PC-9 (cell line): ENCODE measurements around the gene TUBGCP4. TPM values are rescaled to one million over a fixed set of nuclear protein-coding genes. Genes with fewer than 3 reads are reported as not detected.

ENCODE experiments used
- BruUV-seq: library from RNA; stranded (reverse); fragments of 400-500 nt; replicated peaks from 2 replicates; lab custom pipeline; 2021; lab: Mats Ljungman, UMichigan
- CTCF ChIA-PET: fragments of 300-600 bp; sonication (Branson Sonifier 250); formaldehyde crosslinking; loops from one replicate; lab custom pipeline; 2022; ENCODE audit warnings: antibody characterized with exemption; lab: Charles Lee
- POLR2A ChIA-PET: fragments of 300-600 bp; sonication (Branson Sonifier 250); formaldehyde crosslinking; loops from one replicate; lab custom pipeline; 2022; ENCODE audit warnings: antibody characterized with exemption; ENCODE audit not compliant: unreplicated experiment; lab: Charles Lee
- DNase-seq, 2 experiments: peaks; one replicate each; pipeline versions ENCODE4 v3.0.0 to v3.0.0-alpha.2; 2015 to 2022; ENCODE audit warnings: mixed read lengths in 1 of 2
- H2AFZ ChIP-seq: fragments of 200-600 bp; sonication (generic); 2 replicates; pipeline ENCODE4 v1.8.1; 2017; ENCODE audit warnings: antibody characterized with exemption
- H3F3A ChIP-seq: fragments of 200-600 bp; sonication (generic); 2 replicates; pipeline ENCODE4 v1.8.1; 2017; ENCODE audit warnings: antibody characterized with exemption, mild to moderate bottlenecking, low read depth; ENCODE audit not compliant: insufficient read depth
- H3K27ac ChIP-seq: fragments of 200-600 bp; sonication (generic); 2 replicates; pipeline ENCODE4 v1.6.1; 2016; ENCODE audit warnings: mixed run types
- H3K27me3 ChIP-seq: fragments of 200-600 bp; sonication (generic); 2 replicates; pipeline ENCODE4 v1.6.1; 2016; ENCODE audit warnings: low read depth, mixed run types; ENCODE audit not compliant: insufficient read depth
- H3K36me3 ChIP-seq: fragments of 200-600 bp; sonication (generic); 2 replicates; pipeline ENCODE4 v1.6.1; 2016; ENCODE audit warnings: low read depth, mixed run types
- H3K4me1 ChIP-seq: fragments of 200-600 bp; sonication (generic); replicated peaks from 2 replicates; pipeline ENCODE4 v1.6.1; 2016; ENCODE audit warnings: mixed run types; ENCODE audit not compliant: insufficient read depth
- H3K4me2 ChIP-seq: fragments of 200-600 bp; sonication (generic); 2 replicates; pipeline ENCODE4 v1.6.1; 2017; ENCODE audit warnings: mixed run types
- H3K4me3 ChIP-seq: fragments of 200-600 bp; sonication (generic); 2 replicates; pipeline ENCODE4 v1.6.1; 2016; ENCODE audit warnings: mixed run types
- H3K79me2 ChIP-seq: fragments of 200-600 bp; sonication (generic); 2 replicates; pipeline ENCODE4 v1.6.1; 2017; ENCODE audit warnings: low read depth, mixed run types
- H3K9me2 ChIP-seq: fragments of 200-600 bp; sonication (generic); 2 replicates; pipeline ENCODE4 v1.8.1; 2017; ENCODE audit warnings: mild to moderate bottlenecking; ENCODE audit not compliant: insufficient read depth
- H3K9me3 ChIP-seq: fragments of 200-600 bp; sonication (generic); 2 replicates; pipeline ENCODE4 v1.8.1; 2016; ENCODE audit warnings: low read depth; ENCODE audit not compliant: insufficient read depth
- H4K20me1 ChIP-seq: fragments of 200-600 bp; sonication (generic); 2 replicates; pipeline ENCODE4 v1.8.1; 2017; ENCODE audit not compliant: insufficient read depth
- EZH2 ChIP-seq: fragments of 200-600 bp; sonication (generic); IDR thresholded peaks from 2 replicates; pipeline ENCODE4 v1.8.0; 2017; ENCODE audit warnings: antibody characterized with exemption, low read depth
- intact Hi-C: fragments of 100-400 bp; cut with micrococcal nuclease; formaldehyde crosslinking; loops from one replicate; pipeline ENCODE4 v1.10.0; 2022; ENCODE audit not compliant: unreplicated experiment
- total RNA-seq: library from RNA; stranded (reverse); gene quantifications from 2 replicates; pipeline ENCODE4 v1.2.3, GENCODE V29; 2021
- TF ChIP-seq, protein P1 (sequence below): fragments of 200-600 bp; sonication (generic); conservative IDR thresholded peaks from 2 replicates; pipeline ENCODE4 v1.6.1; 2017; ENCODE audit warnings: mixed run types, antibody characterized with exemption, mild to moderate bottlenecking, moderate library complexity

TUBGCP4 gene
- total RNA-seq, 1 experiment from 2014 or later, result 30.8 TPM

- no TSS peak for BruUV-seq
- Histone ChIP-seq H4K20me1 (no peaks in the 10 kb centered on the region), H3K9me2 (no peaks in the 10 kb centered on the region), H3K4me1 (no peaks in the 10 kb centered on the region), H3K4me2 (no peak overlapping the region), H3F3A (no peaks in the 10 kb centered on the region), H3K4me3 (no peak overlapping the region), H3K79me2 (no peaks in the 10 kb centered on the region), H2AFZ (no peak overlapping the region), H3K27ac (no peak overlapping the region), H3K36me3 (peaks cover 11% of the 10 kb centered on the region), H3K27me3 (no peaks in the 10 kb centered on the region), H3K9me3 (no peaks in the 10 kb centered on the region)
- TF ChIP-seq, protein P1, sequence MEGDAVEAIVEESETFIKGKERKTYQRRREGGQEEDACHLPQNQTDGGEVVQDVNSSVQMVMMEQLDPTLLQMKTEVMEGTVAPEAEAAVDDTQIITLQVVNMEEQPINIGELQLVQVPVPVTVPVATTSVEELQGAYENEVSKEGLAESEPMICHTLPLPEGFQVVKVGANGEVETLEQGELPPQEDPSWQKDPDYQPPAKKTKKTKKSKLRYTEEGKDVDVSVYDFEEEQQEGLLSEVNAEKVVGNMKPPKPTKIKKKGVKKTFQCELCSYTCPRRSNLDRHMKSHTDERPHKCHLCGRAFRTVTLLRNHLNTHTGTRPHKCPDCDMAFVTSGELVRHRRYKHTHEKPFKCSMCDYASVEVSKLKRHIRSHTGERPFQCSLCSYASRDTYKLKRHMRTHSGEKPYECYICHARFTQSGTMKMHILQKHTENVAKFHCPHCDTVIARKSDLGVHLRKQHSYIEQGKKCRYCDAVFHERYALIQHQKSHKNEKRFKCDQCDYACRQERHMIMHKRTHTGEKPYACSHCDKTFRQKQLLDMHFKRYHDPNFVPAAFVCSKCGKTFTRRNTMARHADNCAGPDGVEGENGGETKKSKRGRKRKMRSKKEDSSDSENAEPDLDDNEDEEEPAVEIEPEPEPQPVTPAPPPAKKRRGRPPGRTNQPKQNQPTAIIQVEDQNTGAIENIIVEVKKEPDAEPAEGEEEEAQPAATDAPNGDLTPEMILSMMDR, result no peak
- TF ChIP-seq EZH2, result no peak
- ChIA-PET POLR2A (no interaction called here), CTCF (no interaction called here)
- no peak for DNase-seq
- intact Hi-C loops, result no loop called here
Measured at GRCh38 chr15:43378601-43379000, 7.7 kb downstream of the TUBGCP4 start.

GRCh38 chr15:43382310-43382709 lies 11.4 kb downstream of the TUBGCP4 start:
- no peak overlapping the region for H3K4me3 ChIP-seq
- intact Hi-C loops, result no loop called here
- no peak overlapping the region for H3K27ac ChIP-seq
- no peaks in the 10 kb centered on the region for H3K9me2 ChIP-seq
- H3K4me2 ChIP-seq, result no peak overlapping the region
- H3K9me3 ChIP-seq, result no peaks in the 10 kb centered on the region
- H3K79me2 ChIP-seq, result no peaks in the 10 kb centered on the region
- no peaks in the 10 kb centered on the region for H3F3A ChIP-seq
- no peaks in the 10 kb centered on the region; the same call in 1 of the 2 replicates for H3K36me3 ChIP-seq
- no peak for DNase-seq
- no peaks in the 10 kb centered on the region for H3K27me3 ChIP-seq
- no peaks in the 10 kb centered on the region for H4K20me1 ChIP-seq
- no peak overlapping the region for H2AFZ ChIP-seq
- TF ChIP-seq, protein P1, result no peak
- no peak for TF ChIP-seq EZH2
- H3K4me1 ChIP-seq, result no peaks in the 10 kb centered on the region
- ChIA-PET CTCF (no interaction called here), POLR2A (no interaction called here)
- no TSS peak for BruUV-seq

DNA sequence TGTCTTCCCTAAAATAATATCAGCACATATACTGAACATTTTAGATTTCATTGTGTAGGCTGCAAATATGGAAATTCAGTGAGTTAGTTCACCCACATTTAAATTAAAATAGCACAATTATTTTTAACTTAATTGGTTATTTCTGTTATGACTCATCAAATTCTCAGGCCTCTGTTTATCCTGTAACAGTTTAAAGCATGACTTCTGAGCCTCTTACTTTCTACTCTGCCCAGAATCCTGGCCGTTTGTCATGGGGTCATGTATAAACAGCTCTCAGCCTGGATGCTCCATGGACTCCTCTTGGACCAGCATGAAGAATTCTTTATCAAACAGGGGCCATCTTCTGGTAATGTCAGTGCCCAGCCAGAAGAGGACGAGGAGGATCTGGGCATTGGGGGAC lies 12.2 kb downstream of the TUBGCP4 start:
- H3K4me2 ChIP-seq, result no peak overlapping the region
- H4K20me1 ChIP-seq, result no peaks in the 10 kb centered on the region
- BruUV-seq, result no TSS peak
- no peak for DNase-seq
- intact Hi-C loops, result no loop called here
- H3K27ac ChIP-seq, result no peak overlapping the region
- H3K4me1 ChIP-seq, result no peaks in the 10 kb centered on the region
- H3K27me3 ChIP-seq, result no peaks in the 10 kb centered on the region
- ChIA-PET CTCF (no interaction called here), POLR2A (no interaction called here)
- H3K36me3 ChIP-seq, result no peaks in the 10 kb centered on the region
- no peak overlapping the region for H3K4me3 ChIP-seq
- TF ChIP-seq, protein P1, result no peak
- no peak for TF ChIP-seq EZH2
- no peak overlapping the region for H2AFZ ChIP-seq
- H3K79me2 ChIP-seq, result no peaks in the 10 kb centered on the region
- H3F3A ChIP-seq, result no peaks in the 10 kb centered on the region
- no peaks in the 10 kb centered on the region for H3K9me3 ChIP-seq
- H3K9me2 ChIP-seq, result no peaks in the 10 kb centered on the region
